Mesothelial cell of epicardium (in vitro differentiated cells): ENCODE data around the gene ALOXE3. TPM values are rescaled to one million over a fixed set of nuclear protein-coding genes. Genes with fewer than 3 reads are reported as not detected.

Experiments used
- DNase-seq, 2 experiments: peaks; one replicate each; pipeline ENCODE4 v3.0.0; 2021; ENCODE audit warnings: low spot score in 2 of 2; ENCODE audit not compliant: unreplicated experiment in 2 of 2
- H3K27ac Mint-ChIP-seq: 2 replicates; pipeline ENCODE4 v1.8.0; 2021; ENCODE audit warnings: mixed read lengths
- H3K27me3 Mint-ChIP-seq: 2 replicates; pipeline ENCODE4 v1.8.0; 2021; ENCODE audit warnings: low read depth, mixed read lengths
- H3K36me3 Mint-ChIP-seq: 2 replicates; pipeline ENCODE4 v1.8.0; 2021; ENCODE audit warnings: mixed read lengths
- H3K4me1 Mint-ChIP-seq: 2 replicates; pipeline ENCODE4 v1.8.0; 2021; ENCODE audit warnings: mixed read lengths
- H3K4me3 Mint-ChIP-seq: 2 replicates; pipeline ENCODE4 v1.8.0; 2021; ENCODE audit warnings: mild to moderate bottlenecking, moderate library complexity, mixed read lengths
- H3K9me3 Mint-ChIP-seq: 2 replicates; pipeline ENCODE4 v1.8.0; 2021; ENCODE audit warnings: mixed read lengths
- CTCF ChIP-seq: fragments of 200-600 bp; sonication (generic); IDR thresholded peaks from one replicate; pipeline ENCODE4 v1.5.0; 2021; ENCODE audit warnings: antibody characterized with exemption; ENCODE audit not compliant: unreplicated experiment
- total RNA-seq: library from RNA; stranded (reverse); gene quantifications from 3 replicates; pipeline ENCODE4 v1.2.1, GENCODE V29; 2021

The ALOXE3 gene
- total RNA-seq, 1 donor from 2014 or later: 0.09 TPM

GRCh38 chr17:8091033-8091687 lies 27.2 kb downstream of the ALOXE3 start:
- H3K27ac Mint-ChIP-seq: no peak overlapping the region
- no peaks in the 10 kb centered on the region for H3K4me1 Mint-ChIP-seq
- no peaks in the 10 kb centered on the region for H3K9me3 Mint-ChIP-seq
- peaks cover 89% of the 10 kb centered on the region for H3K27me3 Mint-ChIP-seq
- no peak overlapping the region for H3K4me3 Mint-ChIP-seq
- no peak for DNase-seq
- TF ChIP-seq CTCF: no peak
- no peaks in the 10 kb centered on the region for H3K36me3 Mint-ChIP-seq

GRCh38 chr17:8089728-8090127 lies 28.6 kb downstream of the ALOXE3 start:
- no peaks in the 10 kb centered on the region for H3K4me1 Mint-ChIP-seq
- no peaks in the 10 kb centered on the region for H3K9me3 Mint-ChIP-seq
- no peak overlapping the region for H3K4me3 Mint-ChIP-seq
- no peak for DNase-seq
- H3K27ac Mint-ChIP-seq: no peak overlapping the region
- peaks cover 86% of the 10 kb centered on the region for H3K27me3 Mint-ChIP-seq
- no peak for TF ChIP-seq CTCF
- H3K36me3 Mint-ChIP-seq: no peaks in the 10 kb centered on the region

GRCh38 chr17:8087952-8088230 lies 30.4 kb downstream of the ALOXE3 start:
- DNase-seq: no peak
- Mint-ChIP-seq H3K27me3 (peaks cover 90% of the 10 kb centered on the region), H3K27ac (no peak overlapping the region), H3K4me3 (no peak overlapping the region), H3K9me3 (no peaks in the 10 kb centered on the region), H3K4me1 (no peaks in the 10 kb centered on the region), H3K36me3 (no peaks in the 10 kb centered on the region)
- TF ChIP-seq CTCF: no peak

- Mint-ChIP-seq H3K27ac (no peak within 1 kb of the TSS), H3K4me3 (no peak within 1 kb of the TSS), H3K27me3 (peaks cover 90% of the 10 kb centered on the region), H3K36me3 (no peaks in the 10 kb centered on the region), H3K9me3 (no peaks in the 10 kb centered on the region), H3K4me1 (no peaks in the 10 kb centered on the region)
- TF ChIP-seq CTCF: no peak
- no peak for DNase-seq
These were observed 31.0 kb downstream of the ALOXE3 start, which contains the start of gene ALOX12B for GRCh38 chr17:8087075-8087951. Gene ALOX12B, minus strand, starts transcription at chr17:8087716. Its CDS starts 274 bp downstream, at chr17:8087442.

GRCh38 chr17:8084250-8084649 lies 34.1 kb downstream of the ALOXE3 start:
- peaks cover 6% of the 10 kb centered on the region for H3K4me1 Mint-ChIP-seq
- no peak for TF ChIP-seq CTCF
- no peaks in the 10 kb centered on the region for H3K36me3 Mint-ChIP-seq
- H3K4me3 Mint-ChIP-seq: no peak overlapping the region
- H3K27me3 Mint-ChIP-seq: peaks cover 89% of the 10 kb centered on the region
- H3K9me3 Mint-ChIP-seq: no peaks in the 10 kb centered on the region
- H3K27ac Mint-ChIP-seq: no peak overlapping the region
- DNase-seq: no peak
